Stimulated activated CD8-positive, alpha-beta memory T cell treated with anti-CD3 and anti-CD28 coated beads, Interleukin-7, amount 100 ng/mL, for 4 hours (primary cell): ENCODE data around the gene MTHFD2L.
"Not testable (repeated sequence)": the region's sequence is repeated elsewhere in the genome, so short reads cannot be mapped to it uniquely, and the experiment has no call there.

ENCODE experiments used
- DNase-seq, 2 donors: peaks; one replicate each; pipeline ENCODE4 v3.0.0-alpha.2; 2020; ENCODE audit warnings: low read depth in 2 of 2

The MTHFD2L gene

GRCh38 chr4:74189331-74190043 lies 31.6 kb downstream of the MTHFD2L start:
- no peak for DNase-seq

GRCh38 chr4:74190332-74190731 lies 32.4 kb downstream of the MTHFD2L start:
- DNase-seq: no peak

GRCh38 chr4:74190919-74191397 lies 33.0 kb downstream of the MTHFD2L start:
- no peak for DNase-seq

- no peak for DNase-seq
Observed at GRCh38 chr4:74197080-74197479, 39.2 kb downstream of the MTHFD2L start.

- no peak for DNase-seq
Observed at GRCh38 chr4:74202062-74202586, 44.2 kb downstream of the MTHFD2L start.

GRCh38 chr4:74203467-74203866 lies 45.5 kb downstream of the MTHFD2L start:
- DNase-seq: no peak

- DNase-seq: no peak
Observed at GRCh38 chr4:74205046-74205445, 47.1 kb downstream of the MTHFD2L start.

GRCh38 chr4:74205559-74205958 lies 47.6 kb downstream of the MTHFD2L start:
- no peak for DNase-seq

GRCh38 chr4:74206088-74206825 lies 48.3 kb downstream of the MTHFD2L start:
- no peak for DNase-seq

GRCh38 chr4:74214457-74215159 lies 56.7 kb downstream of the MTHFD2L start:
- DNase-seq: not testable (repeated sequence)

- not testable (repeated sequence) for DNase-seq
Observed at GRCh38 chr4:74215236-74215635, 57.3 kb downstream of the MTHFD2L start.

GRCh38 chr4:74217365-74217764 lies 59.4 kb downstream of the MTHFD2L start:
- no peak for DNase-seq

- no peak for DNase-seq
Observed at GRCh38 chr4:74218201-74218600, 60.3 kb downstream of the MTHFD2L start.

- no peak for DNase-seq
Observed at GRCh38 chr4:74219240-74219639, 61.3 kb downstream of the MTHFD2L start.

GRCh38 chr4:74223098-74223497 lies 65.2 kb downstream of the MTHFD2L start:
- no peak for DNase-seq

GRCh38 chr4:74223801-74224200 lies 65.9 kb downstream of the MTHFD2L start:
- DNase-seq: no peak

- peak; percentile 42 to 54 for DNase-seq
Observed at GRCh38 chr4:74228691-74229640, 71.0 kb downstream of the MTHFD2L start.

- no peak for DNase-seq
Observed at GRCh38 chr4:74230902-74231499, 73.1 kb downstream of the MTHFD2L start.

GRCh38 chr4:74235135-74235534 lies 77.2 kb downstream of the MTHFD2L start:
- no peak for DNase-seq

- no peak for DNase-seq
Observed at GRCh38 chr4:74237425-74237966, 79.6 kb downstream of the MTHFD2L start.
